AG08395 (cell line): Measurements from ENCODE around the gene MBD6.

Experiments
- DNase-seq: peaks from one replicate; pipeline ENCODE4 v3.0.0; 2012; ENCODE audit warnings: mixed read lengths, low spot score

MBD6 gene

GRCh38 chr12:57522011-57522886 lies at the start of gene MBD6:
Gene MBD6 (plus strand): TSS chr12:57522824. CDS start chr12:57524304, 1,480 bp downstream.
- peak; percentile 98 for DNase-seq

GRCh38 chr12:57473392-57473791 lies 49.2 kb upstream of the MBD6 start:
- no peak for DNase-seq

GRCh38 chr12:57473886-57474285 lies 48.7 kb upstream of the MBD6 start:
- no peak for DNase-seq

GRCh38 chr12:57474430-57474829 lies 48.2 kb upstream of the MBD6 start:
- no peak for DNase-seq

GRCh38 chr12:57474862-57475261 lies 47.8 kb upstream of the MBD6 start:
- no peak for DNase-seq

- peak; percentile 52 for DNase-seq
Measured at GRCh38 chr12:57475271-57476161, 47.1 kb upstream of the MBD6 start.

GRCh38 chr12:57476162-57476992 lies 46.2 kb upstream of the MBD6 start:
- DNase-seq = no peak

- DNase-seq = no peak
Measured at GRCh38 chr12:57476993-57477709, 45.5 kb upstream of the MBD6 start.

- no peak for DNase-seq
Measured at GRCh38 chr12:57477710-57478681, 44.6 kb upstream of the MBD6 start.

GRCh38 chr12:57479043-57479375 lies 43.6 kb upstream of the MBD6 start:
- DNase-seq = no peak

- no peak for DNase-seq
Measured at GRCh38 chr12:57479376-57480115, 43.1 kb upstream of the MBD6 start, which contains the start of gene ARHGAP9. Gene ARHGAP9 (minus strand): TSS chr12:57479866. CDS start chr12:57479406, 460 bp downstream.

GRCh38 chr12:57481671-57482070 lies 41.0 kb upstream of the MBD6 start:
- DNase-seq = no peak

- peak; percentile 47 for DNase-seq
Measured at GRCh38 chr12:57483466-57483865, 39.2 kb upstream of the MBD6 start.

GRCh38 chr12:57485695-57486094 lies 36.9 kb upstream of the MBD6 start:
- no peak for DNase-seq

- DNase-seq = no peak
Measured at GRCh38 chr12:57487055-57487596, 35.5 kb upstream of the MBD6 start.

- DNase-seq = peak; percentile 95
Measured at GRCh38 chr12:57487597-57488401, 34.8 kb upstream of the MBD6 start, which contains the start of gene MARS1. Gene MARS1 (plus strand): TSS chr12:57488068. CDS start chr12:57488091, 23 bp downstream.

GRCh38 chr12:57488402-57489156 lies 34.0 kb upstream of the MBD6 start:
- no peak for DNase-seq
